Activated gamma-delta T cell (primary cell): ENCODE results near the gene CHRM1.
"Not testable (repeated sequence)": the region's sequence is repeated elsewhere in the genome, so short reads cannot be mapped to it uniquely, and the experiment has no call there.

Experiments
- DNase-seq: peaks from one replicate; lab custom pipeline; 2025; lab: John Stamatoyannopoulos, UW

The CHRM1 gene

GRCh38 chr11:62875698-62876478, 45.3 kb downstream of the CHRM1 start:
- no peak for DNase-seq

- DNase-seq = no peak
These were observed 46.3 kb downstream of the CHRM1 start for GRCh38 chr11:62874851-62875250.

GRCh38 chr11:62865635-62866034, 55.5 kb downstream of the CHRM1 start:
- DNase-seq = no peak

- no peak for DNase-seq
These were observed 57.4 kb downstream of the CHRM1 start for GRCh38 chr11:62863687-62864335.

- DNase-seq = not testable (repeated sequence)
These were observed 59.5 kb downstream of the CHRM1 start for GRCh38 chr11:62861564-62862192.

GRCh38 chr11:62860835-62861563, 60.2 kb downstream of the CHRM1 start:
- no peak for DNase-seq

- DNase-seq = not testable (repeated sequence)
These were observed 61.9 kb downstream of the CHRM1 start for GRCh38 chr11:62859281-62859703.
